Activated T-helper 9 cell treated with anti-CD3 and anti-CD28 coated beads, Interleukin-2, amount 50 U/mL, for 16 hours (primary cell): ENCODE data around the gene GABARAP.

Source experiments
- DNase-seq: peaks from one replicate; pipeline ENCODE4 v3.0.0-alpha.2; 2020; ENCODE audit warnings: low read depth

GABARAP gene

DNA sequence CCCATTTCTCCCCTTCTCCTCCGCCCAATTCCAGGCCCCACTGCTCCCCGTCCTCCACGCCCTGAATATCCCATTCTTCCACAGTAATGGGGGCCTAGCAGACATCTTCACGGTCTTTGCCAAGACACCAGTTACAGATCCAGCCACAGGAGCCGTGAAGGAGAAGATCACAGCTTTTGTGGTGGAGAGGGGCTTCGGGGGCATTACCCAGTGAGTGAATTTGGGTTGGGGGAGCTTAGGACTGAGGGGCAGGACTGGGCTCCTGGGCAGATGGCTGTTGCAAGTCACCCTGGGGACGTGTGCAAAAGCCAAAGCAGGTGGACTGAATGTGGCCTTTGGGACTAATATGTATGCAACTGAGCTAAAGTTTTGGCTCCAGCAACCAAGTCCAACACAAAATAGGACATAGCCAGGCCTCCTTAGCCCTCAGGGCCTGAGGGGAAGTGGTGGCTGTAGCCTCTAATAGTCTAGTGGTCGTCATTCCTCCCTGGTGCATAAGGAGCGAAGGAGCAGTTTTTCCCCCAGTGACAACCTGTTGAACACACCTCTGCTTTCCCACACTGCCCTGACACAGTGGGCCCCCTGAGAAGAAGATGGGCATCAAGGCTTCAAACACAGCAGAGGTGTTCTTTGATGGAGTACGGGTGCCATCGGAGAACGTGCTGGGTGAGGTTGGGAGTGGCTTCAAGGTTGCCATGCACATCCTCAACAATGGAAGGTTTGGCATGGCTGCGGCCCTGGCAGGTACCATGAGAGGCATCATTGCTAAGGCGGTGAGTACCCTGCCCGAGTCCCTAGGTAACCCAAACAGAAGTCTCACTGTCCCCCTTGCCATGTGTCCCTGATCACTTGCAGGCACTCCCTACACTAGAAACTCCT, 19.9 kb downstream of the GABARAP start:
- DNase-seq, result no peak

GRCh38 chr17:7221278-7222092, 20.8 kb downstream of the GABARAP start:
- no peak for DNase-seq

GRCh38 chr17:7220593-7221277, 21.5 kb downstream of the GABARAP start:
- peak; percentile 38 for DNase-seq

DNA sequence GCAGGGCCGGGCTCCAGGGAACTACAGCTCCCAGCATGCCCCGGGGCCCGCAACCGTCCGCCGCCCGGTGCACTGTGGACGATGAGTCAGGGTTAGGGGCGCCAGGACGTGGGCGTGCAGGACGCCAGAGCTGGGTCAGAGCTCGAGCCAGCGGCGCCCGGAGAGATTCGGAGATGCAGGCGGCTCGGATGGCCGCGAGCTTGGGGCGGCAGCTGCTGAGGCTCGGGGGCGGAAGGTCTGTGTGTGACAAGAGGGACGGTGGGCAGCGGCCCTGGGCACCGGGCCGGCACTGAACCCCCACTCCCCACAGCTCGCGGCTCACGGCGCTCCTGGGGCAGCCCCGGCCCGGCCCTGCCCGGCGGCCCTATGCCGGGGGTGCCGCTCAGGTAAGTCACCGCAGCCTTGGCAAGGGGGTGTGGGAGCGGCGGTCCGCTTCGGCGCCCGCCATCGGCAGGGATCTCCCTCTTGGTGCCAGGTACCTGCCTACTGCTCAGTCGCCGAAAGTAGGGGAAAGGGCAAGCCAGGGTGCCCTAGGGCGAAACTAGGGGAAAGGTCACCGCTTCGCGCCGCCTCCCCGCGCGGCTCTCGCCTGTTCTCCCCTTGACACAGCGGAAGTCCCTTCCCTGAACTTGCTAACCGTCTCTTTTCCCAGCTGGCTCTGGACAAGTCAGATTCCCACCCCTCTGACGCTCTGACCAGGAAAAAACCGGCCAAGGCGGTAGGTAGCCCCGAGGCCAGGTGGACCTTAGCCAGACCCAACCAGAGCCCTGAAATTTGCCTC, 22.2 kb downstream of the GABARAP start, which contains the start of the genes ACADVL and DLG4:
TSS of gene ACADVL (plus strand) at position 127 of the 781 bp plus-strand sequence. CDS start at position 174, 47 bp downstream.
TSS of gene DLG4 (minus strand) at position 25 of the 781 bp plus-strand sequence.
- DNase-seq, result peak; percentile 71

DNA sequence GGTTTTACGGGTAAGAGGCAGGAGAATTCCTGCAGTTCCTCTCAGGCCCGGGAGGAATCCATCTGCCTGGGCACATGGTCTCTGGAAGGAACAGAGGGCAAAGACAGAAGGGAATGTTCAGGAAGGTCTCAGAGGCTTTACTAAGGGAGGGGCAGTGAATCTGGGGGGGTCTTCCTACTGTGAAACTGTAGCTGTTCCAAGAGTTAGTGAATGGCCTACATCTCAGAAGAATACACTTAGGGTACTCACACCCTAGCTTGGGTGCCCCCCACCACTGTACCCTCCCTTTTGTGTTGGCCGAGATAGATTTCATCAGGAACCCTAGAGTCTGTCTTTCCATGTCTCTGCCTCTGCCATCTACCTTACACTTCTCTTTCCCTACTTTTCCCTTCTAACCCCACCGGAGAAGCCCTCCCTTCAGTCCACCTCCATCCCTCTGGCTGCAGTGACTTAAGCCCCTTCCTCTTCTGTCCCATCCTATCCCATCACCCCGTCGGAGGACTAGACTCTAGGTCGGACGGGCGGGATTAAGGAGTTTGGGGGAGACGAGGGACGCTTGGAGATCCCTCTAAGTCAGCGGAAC, 22.9 kb downstream of the GABARAP start:
- no peak for DNase-seq

DNA sequence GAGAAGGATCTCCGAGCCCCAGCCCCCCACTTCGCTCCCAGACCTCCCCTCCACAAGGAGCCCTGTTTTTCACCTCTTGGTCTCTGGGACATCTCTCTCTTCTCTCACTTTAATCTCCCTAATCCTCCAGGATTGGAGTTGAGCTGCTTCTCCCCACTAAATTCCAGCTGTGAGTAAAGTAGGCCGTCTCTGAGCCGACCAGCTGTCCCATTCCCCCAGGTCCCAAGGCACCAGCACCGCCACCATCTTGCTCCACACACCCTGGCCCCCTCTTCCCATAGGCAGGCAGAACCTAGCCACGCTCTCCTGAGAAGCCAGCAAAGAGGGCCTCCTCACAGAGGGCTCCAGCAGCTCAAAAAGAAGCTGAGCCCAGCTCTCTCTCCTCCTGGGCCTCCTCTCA, 23.5 kb downstream of the GABARAP start:
- DNase-seq, result no peak

DNA sequence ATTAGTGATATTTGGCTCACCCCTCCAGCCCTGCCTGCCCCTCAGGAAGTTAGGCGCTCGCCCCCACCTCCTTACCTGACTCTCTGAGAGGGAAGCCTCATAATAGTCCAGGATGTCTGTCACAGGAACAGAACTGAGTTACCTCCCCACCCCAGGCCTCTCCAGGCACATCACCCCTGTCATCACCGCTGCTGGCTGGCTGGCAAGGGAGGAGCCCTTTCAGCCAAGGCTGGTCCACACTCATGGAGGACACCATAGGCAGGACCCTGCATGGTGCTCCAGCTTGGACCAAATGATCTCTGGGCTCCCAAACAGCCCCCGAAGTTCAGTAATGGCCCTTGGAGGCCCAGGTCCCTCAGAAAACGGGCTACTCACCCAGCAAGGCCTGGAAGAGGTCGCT, 24.1 kb downstream of the GABARAP start:
- no peak for DNase-seq

GRCh38 chr17:7217113-7217987, 24.9 kb downstream of the GABARAP start:
- DNase-seq, result no peak

DNA sequence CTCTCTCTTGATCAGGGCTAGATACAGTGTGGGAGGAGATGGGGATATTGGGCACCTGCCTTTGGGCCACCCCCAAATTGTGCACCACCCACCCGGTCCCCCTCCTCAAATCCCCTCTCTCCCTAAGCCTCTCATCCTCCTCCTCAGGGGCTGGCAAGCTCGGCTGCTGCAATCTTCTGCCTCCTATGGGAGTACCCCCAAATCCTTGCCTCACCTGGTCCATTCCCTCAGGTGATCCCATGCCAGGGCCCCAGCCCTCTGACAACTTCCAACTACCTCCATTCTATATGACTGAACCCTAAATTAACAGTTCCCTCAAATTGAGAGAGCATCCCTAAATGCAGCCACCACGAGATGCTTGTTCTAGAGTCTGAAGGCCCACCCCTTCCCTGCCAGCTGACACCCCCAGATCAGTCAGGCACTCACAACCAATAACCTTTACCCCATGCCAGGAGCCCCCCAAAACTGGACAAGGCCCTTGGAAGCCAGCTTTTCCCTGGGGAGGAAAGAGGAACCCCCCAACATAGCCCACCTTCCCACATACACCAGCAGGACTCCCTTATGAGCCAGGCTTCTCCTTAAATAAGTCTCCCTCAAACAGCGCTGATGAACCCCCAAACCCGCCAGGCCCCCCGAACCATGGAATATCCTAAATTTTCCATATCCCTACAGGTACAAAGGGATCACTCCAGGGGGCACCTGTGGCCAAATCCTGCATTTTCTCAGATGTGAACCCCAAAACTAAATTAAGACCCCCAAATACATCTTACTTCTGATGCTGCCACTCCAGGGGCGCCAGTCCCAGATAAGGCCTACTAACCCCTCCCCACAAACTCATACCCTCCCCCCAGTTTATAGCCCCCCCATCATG, 25.8 kb downstream of the GABARAP start:
- no peak for DNase-seq

- DNase-seq, result no peak
These were observed 26.5 kb downstream of the GABARAP start for GRCh38 chr17:7215652-7216180.

DNA sequence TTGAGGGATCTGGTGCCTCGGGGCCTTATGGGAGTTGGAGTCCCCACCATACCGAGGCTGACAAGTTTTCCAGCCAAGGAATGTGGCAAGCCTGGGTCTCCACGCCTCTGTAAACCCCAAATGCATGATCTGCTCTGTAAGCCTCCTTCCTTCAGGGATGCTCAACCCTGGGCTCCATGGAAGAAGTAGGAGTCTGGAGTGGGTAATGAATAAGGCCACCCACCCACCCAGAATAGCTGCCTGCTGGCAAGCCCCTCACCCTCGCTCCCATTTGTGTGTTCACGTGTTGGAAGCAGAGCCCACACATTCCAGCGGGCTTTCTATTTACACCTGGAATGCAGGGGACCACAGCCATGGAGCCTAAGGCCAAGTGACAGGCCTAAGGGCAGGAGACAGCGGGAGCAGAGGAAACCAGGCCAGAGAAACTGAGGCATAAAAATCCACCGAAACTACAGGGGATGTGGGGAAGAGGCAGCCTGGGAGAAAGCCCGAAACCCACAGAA, 27.1 kb downstream of the GABARAP start:
- no peak for DNase-seq

DNA sequence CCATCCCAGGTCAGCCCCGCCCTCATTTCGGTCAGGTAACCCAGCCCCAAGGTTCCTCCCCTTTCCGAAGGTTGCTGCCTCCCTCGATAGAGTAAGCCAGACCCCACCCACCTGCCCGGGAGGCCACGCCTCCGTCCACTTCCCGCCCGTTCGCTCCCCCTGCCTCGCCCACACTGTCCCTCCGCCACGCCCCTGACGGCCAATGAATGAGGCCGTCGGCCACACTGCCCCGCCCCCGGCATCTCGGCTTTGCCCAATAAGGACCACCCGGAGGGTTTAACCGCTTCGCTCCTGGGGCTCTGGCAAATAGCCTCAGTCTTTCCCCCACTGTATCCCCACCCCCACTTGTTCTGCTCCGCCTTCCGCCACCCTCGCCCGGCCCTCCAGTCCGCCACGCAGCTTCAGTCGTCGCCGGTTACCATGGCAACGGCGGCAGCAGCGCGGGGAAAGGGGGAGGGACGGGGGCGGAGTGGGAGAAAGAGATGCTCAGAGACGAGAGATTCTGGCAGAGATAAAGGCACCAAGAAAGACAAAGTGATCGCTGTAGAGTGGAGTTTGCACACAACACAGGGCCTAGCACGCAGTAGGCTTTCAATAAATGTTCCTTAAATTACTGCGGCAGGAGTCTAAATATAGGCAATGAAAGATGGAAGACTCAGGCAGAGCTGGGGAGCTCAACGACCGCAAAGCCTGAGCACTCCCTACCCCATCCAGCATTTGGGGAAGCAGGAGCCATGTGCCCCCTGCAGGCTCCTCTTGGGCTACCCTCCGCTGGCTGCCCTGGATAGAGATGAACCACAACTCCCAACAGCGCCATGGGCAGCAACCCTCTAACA, 27.7 kb downstream of the GABARAP start:
- peak; percentile 98 for DNase-seq

DNA sequence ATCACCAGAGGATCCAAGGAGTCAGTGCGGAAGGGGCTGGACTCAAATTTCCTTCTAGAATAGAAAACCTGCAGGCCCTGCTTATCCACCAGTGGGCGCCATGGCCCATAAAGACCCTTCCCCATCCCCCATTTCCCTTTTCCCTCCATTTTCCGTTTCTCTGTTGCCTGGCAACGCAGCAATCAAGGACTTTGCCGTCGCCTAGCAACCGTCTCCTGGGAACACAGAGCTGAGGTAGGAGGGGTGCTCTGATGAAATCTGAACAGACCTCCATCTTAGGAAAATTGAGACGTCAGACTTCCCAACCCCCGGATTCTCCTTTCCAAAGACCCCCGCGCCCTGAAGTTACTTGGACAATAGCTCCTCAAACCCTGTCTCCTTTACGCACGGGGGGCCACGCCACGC, 28.4 kb downstream of the GABARAP start:
- DNase-seq, result peak; percentile 41

DNA sequence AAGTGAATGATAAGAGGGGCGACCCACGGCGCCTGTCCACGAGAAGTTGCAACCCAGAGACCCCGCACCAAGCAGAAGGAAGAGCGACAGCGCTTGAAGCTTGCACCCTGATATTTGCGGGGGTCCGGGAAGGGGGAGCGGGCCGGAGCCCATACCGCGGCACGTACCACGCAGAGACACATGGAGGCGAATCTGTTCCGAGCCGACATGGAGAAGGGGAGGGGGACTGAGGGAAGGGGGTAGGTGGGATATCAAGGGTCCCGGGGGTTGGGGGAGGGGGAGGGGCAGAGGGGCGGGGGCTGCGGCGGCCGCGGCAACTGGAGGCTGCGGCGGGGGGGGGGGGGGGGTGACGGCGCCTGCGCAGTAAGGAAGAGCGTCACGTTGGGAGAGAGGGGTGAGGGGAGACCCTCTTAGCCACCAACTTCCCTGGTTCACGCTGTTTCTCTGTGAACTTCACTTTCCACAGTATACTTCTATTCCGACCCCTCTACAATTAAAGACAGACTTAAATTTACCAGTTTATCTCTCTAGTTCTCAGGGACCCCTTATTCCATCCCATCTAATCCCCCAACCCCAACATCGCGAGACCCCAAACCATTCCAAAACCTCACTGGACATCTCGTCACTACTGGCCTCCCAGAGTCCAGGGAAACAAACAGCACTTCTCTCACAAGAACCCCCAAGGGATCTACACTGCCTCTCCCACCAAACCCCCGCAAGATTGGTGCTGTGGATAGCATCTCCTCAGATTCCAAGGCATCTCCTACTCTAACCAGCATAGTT, 30.6 kb downstream of the GABARAP start:
- DNase-seq, result no peak

DNA sequence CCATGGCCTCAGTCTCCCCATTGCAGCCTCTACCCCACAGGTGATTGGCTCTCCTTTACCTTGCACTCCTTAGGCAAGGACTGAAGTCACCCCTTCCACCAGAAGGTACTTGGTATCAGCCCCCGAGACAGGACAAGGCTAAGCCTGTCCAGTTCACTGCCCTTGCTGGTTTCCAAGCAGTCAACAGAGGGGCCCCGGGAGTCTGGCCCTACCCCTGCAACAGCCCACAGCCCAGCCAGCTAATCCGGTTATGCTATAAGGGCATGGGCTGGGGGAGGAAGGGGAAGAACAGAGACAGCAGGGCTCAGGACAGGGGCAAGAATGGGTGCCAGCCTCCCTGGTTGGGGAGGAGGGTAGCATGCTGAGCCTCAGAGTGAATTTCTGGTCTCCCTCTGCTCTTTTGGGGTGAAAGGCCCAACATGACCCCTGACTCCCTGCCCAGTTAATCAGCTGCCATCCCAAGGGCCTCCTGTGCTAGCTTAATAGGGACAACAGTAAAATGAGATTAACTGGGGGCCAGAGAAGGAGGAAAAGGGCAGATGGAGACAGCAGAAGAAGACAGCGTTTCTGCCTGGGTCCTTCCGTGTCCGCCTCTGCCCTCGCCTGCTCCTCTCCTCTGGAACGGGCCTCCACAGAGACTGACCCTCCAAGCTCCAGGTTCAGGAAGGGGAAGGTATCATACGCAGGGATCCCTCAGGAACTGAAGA, 33.3 kb downstream of the GABARAP start:
- DNase-seq, result no peak

DNA sequence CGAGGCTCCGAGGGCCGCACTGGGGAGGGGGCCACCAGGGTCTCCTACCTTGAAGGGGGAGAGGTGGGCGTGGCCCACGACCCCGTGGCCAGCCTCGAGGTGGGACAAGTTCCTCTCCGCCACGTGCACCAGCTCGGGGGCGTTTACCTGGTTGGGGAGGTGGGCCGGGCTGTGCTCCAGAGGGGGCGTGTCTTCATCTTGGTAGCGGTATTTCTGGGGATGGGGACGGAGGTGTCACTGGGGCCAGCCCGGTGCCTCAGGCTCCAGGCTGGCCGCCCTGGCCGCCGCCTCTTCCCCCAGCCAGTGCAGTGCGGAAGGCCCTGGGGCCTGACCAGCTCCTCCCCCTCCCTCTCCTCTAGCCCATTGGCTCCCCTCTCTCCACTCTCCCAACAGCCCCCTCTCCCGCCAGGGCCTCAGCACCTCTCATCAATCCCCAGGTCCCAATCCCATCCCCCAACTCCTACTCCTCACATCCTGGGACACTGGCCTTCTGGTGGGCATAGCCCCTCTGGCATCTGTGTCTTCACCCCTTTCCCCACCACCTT, 34.1 kb downstream of the GABARAP start:
- no peak for DNase-seq
